GM21447 (cell line): ENCODE results near the gene ASB7.

Source experiments
- ATAC-seq: cut with Tn5 transposase; IDR thresholded peaks from one replicate; pipeline ENCODE4 v1.9.1; 2021; ENCODE audit not compliant: unreplicated experiment

The ASB7 gene

DNA sequence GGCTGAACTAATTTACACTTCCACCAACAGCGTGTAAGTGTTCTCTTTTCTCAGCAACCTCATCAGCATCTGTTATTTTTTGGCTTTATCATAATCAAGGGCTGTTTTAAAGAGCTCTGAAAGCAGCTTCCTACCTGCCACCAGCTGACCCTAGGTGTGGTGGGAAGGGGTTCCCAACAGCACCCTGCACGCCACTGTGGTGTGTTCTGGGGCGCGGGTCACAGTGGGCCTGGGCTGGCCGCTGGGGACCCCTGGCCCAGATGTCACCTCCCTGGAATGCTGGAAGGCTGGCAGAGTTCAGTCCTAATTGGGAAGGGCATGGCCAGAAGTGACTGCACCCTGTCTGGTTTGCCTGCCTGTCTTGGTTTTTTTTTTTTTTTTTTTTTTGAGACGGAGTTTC, 82.2 kb downstream of the ASB7 start:
- no peak for ATAC-seq

DNA sequence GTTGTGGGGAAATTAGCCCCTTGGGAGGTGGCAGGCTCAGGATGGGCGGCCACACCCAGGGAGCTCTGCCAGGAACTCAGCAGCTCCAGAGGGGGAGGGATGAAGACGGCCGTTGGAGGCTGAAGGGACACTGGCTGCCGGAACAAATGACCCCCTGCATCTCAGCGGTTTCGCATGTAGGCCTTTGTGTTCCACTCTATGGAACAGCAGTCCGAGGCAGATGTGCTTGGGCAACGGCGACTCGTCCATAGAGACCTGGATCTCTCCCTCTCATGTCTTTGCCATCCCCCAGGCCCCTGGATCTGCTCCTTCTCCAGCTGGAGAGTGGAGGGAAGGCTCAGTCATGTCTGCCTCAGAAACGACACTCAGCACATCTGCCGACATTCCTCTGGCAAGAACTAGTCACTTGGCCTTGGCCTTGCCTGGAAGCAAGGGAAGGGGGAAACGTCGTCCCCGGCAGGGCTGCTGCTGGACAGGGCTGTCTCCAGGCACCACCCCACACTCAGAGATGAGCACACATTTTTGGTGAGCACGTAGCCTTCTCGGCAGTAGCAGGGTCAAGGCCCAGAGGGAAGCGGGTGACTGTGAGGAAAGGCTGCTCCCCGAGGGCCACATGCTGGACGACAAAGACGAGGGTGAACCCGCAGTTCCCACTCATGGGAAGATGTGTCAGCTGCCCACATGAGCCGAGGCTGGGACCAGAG, 83.8 kb downstream of the ASB7 start:
- ATAC-seq = no peak

DNA sequence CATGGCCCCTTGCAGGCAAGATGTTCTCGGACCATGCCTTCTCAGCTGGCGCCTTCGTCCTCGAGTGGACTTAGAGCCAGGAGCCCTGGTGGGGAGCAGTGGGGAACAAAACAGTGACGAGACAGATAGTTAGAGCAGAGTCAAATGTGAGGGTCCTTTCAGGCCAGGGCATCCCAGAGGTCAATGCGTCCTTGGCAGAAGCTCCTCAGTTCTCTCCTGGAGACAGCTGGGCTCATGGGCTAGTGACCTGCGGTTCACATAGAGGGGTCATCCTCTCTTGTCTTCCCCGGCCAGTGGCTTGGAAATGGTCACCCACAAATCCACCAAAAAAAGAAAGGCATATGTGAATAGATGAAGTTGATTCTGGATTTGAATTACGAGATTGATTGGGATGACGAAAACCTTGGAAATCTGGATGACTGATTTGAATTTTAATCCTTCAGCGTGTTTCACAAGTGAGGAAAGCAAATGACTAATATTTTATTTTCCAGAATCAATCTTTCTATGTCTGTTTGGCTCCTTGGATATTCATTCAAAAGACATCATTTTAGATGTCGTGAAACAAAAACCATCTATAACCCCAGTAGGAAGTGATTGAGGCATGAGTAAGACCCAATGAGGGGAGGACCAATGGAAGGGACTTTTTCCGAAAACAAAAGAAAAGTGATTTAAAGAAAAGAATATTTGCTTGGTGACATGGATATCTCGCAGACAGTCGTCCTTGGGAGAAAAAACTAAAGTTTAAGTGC, 84.5 kb downstream of the ASB7 start:
- no peak for ATAC-seq

DNA sequence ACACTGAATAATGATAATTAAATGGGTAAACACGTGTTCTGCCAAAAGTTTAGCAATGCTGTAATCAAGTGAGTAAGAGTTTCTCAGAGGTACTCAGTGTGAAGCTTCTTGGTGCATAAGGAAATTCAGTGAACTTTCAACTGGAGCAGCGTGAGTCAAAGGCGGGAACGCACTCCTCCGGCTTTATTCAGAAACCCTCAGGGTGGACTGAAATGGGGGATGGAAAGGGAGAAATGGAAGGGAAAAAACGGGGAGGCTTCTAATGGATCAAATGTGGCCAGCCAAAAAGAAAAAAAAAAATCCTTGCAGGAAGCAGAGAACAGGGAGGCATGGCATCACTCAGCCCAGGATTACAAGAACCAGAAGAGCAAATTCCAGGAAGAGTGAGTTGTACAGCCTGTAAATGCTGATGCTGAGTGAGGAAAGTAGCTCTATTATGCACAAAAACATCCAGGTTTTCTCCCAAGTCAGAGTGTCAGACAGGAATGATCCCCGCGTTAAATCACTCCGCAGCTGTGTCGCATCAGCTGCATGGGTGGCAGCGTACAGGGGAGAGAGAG, 85.3 kb downstream of the ASB7 start:
- ATAC-seq = no peak

DNA sequence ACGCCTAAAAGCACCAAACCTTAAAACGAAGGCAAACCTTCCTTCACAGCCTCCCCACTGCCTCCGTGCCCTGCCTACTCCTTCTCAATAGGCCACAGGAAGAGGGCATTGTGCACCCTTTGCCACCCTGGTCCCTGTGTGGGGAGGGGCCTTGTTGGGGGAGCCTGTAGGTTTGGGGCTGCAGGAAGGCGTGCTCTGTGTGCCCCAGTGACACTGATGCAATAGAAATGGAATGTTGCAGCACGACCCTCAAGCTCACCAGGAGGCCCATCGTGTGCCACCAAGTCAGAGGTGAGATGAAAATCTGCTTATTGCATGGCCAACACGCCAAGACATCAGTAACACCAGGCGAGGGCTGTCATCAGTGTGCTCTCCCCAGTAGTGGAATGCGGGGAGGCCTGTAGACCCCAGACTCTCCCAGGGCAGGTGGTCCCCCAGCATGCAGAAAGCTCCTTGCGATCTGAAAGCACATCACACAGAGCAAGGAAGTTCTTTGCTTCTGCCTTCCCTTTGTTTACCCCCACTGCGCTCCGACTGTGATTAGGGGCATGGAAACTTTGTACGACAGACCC, 86.2 kb downstream of the ASB7 start:
- no peak for ATAC-seq

DNA sequence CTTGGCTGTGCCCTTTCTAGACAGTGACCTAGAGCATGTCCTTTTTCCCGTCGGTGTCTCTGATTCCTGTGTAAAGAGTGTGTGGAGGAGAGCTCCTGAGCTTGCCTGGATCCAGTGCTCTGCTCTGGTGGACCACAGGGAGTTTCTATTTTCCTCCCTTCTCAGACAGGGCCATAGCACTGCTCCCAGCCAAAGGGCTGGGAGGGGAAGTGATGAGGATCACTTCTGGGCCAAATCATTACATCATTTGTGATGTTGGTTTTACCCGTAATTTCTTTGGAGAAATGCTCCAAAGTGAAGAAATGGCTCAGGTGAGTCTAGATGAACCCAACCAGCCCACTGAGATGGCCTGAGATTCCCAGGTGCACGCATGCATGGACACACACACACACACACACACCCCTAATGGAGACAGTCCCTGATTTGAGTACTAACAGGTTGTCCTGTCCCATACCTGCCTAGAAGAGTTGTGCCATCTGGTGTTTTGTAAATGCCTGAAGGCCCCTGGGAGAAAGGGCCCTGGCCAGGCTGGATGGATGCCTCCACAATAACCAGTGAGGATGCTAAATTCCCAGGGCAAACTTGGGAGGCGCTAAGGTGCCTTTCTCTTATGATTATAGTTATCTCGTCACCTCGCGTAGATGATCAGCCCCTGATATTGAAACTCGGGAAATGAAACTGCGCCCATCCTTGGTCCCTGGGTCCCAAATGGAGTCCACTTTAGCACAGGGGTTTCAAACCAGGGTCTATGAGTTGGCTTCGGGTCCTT, 86.9 kb downstream of the ASB7 start:
- no peak for ATAC-seq

DNA sequence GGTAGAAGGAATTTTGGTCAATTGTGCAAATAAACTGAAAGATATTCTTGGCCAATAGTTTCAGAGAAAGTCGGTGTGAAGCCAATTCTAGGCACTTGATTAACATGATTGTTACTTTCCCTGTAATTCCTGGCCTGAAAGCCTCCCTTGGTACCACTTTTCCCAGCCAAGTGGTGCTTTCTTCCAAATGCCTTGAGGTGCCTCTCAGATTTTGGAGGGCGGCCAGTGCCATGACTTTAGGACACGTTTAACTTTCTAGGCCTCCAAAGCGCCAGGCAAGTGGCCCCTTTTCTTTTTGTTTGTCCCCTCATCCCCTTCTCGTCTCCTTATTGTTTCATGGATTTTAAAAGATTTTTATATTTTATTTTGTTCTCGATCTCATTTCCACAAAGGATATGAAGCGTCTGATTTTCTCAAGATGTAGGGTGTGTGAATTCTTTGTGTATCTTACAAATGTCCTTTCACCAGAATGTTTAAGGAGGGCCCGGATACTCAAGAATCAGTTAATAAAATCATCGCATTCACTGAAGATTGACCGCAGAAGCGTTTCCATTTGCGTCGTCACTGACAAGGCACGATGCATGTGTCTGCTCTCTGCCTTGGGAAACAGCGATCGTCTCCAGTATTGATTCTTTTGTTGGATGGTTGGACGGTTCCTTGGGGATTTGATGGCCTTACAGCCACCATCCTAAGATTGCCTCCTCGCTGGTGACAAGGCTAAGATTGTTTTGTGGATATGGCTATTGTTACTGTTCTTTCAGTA, 87.8 kb downstream of the ASB7 start:
- ATAC-seq = no peak

DNA sequence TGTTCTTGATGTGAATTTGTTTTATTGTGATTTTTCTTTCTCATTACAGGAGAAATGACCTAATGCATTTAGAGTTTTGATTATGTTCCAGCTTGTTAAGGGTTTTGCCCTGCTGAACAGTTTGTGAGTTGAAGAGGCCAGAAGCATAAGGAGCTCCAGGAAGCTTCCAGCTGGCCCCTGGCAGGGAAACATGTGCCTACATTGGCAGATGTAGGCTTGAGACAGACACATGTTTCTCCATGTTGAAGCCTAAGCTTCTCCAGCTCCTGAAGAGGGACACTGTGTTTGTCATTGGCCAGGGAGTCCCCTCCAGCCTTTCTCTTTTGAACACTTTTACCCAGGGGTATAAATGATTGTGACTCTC, 88.4 kb downstream of the ASB7 start:
- ATAC-seq = no peak

DNA sequence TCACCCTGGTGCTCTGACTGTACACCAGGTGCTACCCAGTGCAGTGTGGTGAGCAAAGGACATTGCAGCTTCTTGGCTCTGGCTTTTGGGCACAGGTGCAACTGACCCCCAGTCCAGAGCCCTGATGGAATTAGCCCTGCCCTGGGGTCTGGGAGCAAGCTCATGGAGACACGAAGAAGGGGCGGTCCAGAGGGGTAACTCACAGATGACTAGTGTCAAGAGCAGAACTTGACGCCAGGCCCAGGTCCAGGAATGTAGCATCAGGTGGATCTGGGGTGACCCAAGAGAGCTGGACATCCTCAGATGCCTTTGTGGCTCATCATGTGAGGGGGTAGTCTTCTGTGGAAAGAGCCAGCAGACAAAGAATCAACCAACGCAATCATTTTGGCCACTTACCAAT, 88.9 kb downstream of the ASB7 start:
- ATAC-seq = no peak

DNA sequence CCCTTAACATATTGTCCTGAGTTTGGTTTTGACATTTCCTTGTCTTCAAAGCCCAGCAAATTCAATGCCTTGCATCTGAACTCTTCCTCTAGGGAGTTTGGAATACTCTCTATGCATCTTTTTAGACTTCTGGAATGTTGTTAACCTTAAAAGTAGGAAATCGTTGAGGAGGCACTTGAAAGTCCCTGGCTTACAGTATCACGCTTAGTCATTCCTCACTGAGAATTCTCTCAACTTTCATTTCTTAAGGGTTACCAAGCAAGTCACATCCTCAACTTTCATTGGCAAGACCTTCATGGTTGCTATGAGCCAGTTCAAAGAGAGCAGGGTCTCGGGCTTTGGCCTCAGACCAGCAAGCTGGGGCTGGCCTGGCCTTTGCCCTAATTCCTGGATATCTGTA, 89.9 kb downstream of the ASB7 start:
- no peak for ATAC-seq

DNA sequence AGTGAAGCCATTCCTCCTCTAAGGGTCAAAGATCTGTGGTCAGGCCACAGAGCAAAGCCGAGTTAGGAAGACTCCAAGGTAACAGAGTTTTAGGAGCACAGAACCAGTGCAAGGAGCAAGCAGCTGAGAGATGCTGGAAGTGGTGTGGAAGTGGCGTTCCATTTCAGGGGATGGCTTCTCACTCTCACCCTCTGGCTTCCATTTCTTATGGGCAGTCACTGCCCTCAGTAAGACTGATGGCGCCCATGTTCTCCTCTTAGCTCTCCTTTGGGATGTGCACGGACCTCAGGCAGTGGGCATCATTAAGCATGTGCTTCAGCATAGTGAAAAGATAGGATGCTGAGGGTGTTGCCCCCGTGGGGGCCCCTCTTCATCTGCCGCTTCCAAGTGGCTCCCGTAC, 90.3 kb downstream of the ASB7 start:
- no peak for ATAC-seq

DNA sequence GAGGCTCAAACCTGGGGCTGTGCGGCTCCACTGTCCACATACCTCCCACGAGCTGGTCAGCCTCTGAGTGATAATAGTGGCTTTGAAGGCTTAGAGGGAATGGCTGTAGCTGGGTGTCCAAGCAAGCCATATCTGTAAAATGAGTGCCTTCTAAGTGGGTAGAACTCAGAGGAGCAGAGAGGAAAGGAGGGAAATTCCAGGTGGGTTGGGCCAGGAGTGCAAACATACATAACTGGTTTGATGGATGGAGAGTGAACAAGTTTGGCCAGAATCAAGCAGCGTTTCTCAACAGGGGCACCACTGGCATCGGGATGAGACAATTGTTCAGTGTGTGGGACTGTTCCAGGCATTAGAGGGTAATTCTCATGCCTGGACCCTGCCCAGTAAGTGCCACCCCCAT, 91.1 kb downstream of the ASB7 start:
- ATAC-seq = no peak

DNA sequence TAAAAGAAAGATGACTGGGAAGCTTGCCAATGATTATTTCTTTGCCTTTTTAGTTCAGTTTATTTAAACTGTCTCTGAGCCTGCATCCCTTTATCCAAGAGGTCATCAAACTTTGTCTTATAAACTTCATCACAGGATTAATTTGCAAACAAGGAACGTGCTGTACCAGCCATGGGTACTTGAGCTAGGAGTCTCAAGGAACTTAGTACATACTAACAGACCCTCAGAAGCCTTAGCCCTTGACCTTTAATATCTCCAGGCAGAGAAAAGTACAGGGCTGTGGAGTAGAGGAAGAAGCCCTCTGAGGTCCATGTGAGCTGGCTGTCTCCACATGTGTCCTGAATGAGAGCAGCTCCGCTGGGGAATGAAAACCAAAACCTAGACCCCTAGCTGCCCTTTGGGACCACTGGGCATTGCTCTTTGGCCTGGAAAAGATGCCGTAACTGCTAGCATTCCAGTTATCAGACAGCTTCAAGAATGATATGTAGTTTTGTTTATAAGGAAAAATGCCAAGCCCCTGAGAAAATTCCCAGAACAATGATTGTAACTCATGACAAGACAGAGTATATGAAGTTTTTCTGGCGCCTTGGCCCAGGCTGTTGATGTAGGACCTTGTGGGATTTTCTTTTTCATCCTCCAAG, 92.1 kb downstream of the ASB7 start:
- no peak for ATAC-seq

DNA sequence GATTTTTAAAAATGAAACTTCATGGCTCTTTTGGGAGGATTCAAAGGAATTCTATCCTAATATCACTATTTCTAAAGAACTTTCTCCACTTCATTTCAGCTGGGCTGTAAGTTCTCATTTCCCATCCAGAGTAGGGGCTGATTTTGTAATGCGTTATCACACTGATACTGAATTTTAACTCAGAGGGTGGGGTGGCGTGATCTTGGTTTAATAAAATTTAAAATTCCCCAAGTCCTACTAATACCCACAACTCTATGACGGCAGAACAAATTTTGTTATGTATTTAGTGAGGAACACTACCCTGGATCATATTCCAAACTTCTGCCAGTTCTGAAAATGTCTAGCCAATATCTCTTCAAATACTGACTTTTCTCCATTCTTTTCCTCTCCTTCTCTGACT, 92.7 kb downstream of the ASB7 start:
- ATAC-seq = no peak

DNA sequence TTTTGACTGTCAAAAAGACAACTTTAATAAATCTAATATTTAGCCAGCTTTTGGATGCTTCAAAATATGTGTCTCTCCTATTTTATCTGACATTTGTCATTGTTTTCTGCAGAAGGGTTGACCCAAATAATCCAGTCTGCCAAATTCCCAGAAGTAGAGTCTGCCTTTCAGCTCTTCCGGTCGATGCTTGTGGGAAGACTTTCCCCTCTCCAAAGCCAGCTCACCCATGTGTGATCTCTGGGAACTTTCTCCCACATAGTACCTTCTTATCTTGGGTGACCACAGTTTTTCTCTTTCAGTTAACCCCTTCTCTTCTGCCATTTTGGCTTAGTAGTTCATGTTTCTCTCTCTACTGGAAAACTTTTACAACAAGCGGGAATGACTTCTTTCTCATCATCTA, 94.1 kb downstream of the ASB7 start:
- no peak for ATAC-seq
